GM23338 (cell line): ENCODE results near the gene SELP. TPM values are rescaled to one million over a fixed set of nuclear protein-coding genes. Genes with fewer than 3 reads are reported as not detected.

Experiments
- ATAC-seq: fragments of 200-7000 bp; cut with Tn5 transposase; 3 replicates; pipeline ENCODE4 v1.9.1; 2020
- DNase-seq: peaks from one replicate; pipeline ENCODE4 v3.0.0-alpha.2; 2015; ENCODE audit warnings: low spot score
- H2AFZ ChIP-seq: fragments of 200-600 bp; sonication (generic); 2 replicates; pipeline ENCODE4 v1.8.0; 2016; ENCODE audit warnings: antibody characterized with exemption, mild to moderate bottlenecking, moderate library complexity
- H3F3A ChIP-seq: fragments of 200-600 bp; sonication (generic); replicated peaks from 2 replicates; pipeline ENCODE4 v1.8.0; 2017; ENCODE audit warnings: antibody characterized with exemption, mixed run types, low read depth
- H3K27ac ChIP-seq: fragments of 200-600 bp; sonication (generic); 2 replicates; pipeline ENCODE4 v1.6.1; 2016; ENCODE audit warnings: low read depth
- H3K27me3 ChIP-seq: fragments of 200-600 bp; sonication (generic); 2 replicates; pipeline ENCODE4 v1.8.0; 2016; ENCODE audit warnings: mild to moderate bottlenecking, mixed run types, moderate library complexity; ENCODE audit not compliant: insufficient read depth
- H3K36me3 ChIP-seq: fragments of 200-600 bp; sonication (generic); 2 replicates; pipeline ENCODE4 v1.8.0; 2016; ENCODE audit warnings: mild to moderate bottlenecking; ENCODE audit not compliant: insufficient read depth
- H3K4me1 ChIP-seq: fragments of 200-600 bp; sonication (generic); 2 replicates; pipeline ENCODE4 v1.8.0; 2016; ENCODE audit warnings: mild to moderate bottlenecking, moderate library complexity; ENCODE audit not compliant: insufficient read depth
- H3K4me2 ChIP-seq: fragments of 200-600 bp; sonication (generic); 2 replicates; pipeline ENCODE4 v1.7.1; 2017; ENCODE audit warnings: mixed run types
- H3K4me3 ChIP-seq: fragments of 200-600 bp; sonication (generic); 2 replicates; pipeline ENCODE4 v1.6.1; 2016; ENCODE audit warnings: mixed run types
- H3K79me2 ChIP-seq: fragments of 200-600 bp; sonication (generic); replicated peaks from 2 replicates; pipeline ENCODE4 v1.8.0; 2017; ENCODE audit warnings: mild to moderate bottlenecking; ENCODE audit not compliant: insufficient read depth
- H3K9me2 ChIP-seq: fragments of 200-600 bp; sonication (generic); 2 replicates; pipeline ENCODE4 v1.8.0; 2017; ENCODE audit not compliant: insufficient read depth
- H4K20me1 ChIP-seq: fragments of 200-600 bp; sonication (generic); replicated peaks from 2 replicates; pipeline ENCODE4 v1.8.0; 2017; ENCODE audit warnings: mild to moderate bottlenecking; ENCODE audit not compliant: insufficient read depth
- H3K27ac Mint-ChIP-seq: 2 replicates; pipeline ENCODE4 v1.8.0; 2020; ENCODE audit warnings: inconsistent platforms, mild to moderate bottlenecking, moderate library complexity, mixed read lengths
- H3K27me3 Mint-ChIP-seq: 3 replicates; pipeline ENCODE4 v1.8.0; 2022; ENCODE audit warnings: low read depth, mild to moderate bottlenecking, moderate library complexity, mixed read lengths, inconsistent platforms; ENCODE audit not compliant: insufficient read depth, poor library complexity
- H3K36me3 Mint-ChIP-seq: 3 replicates; pipeline ENCODE4 v1.8.0; 2021; ENCODE audit warnings: low read depth, mild to moderate bottlenecking, inconsistent platforms, moderate library complexity, mixed read lengths
- H3K4me1 Mint-ChIP-seq: 3 replicates; pipeline ENCODE4 v1.8.0; 2020; ENCODE audit warnings: mild to moderate bottlenecking, inconsistent platforms, mixed read lengths
- H3K4me3 Mint-ChIP-seq: 3 replicates; pipeline ENCODE4 v1.8.0; 2021; ENCODE audit warnings: moderate library complexity, mild to moderate bottlenecking, inconsistent platforms, mixed read lengths
- H3K9me3 Mint-ChIP-seq: 3 replicates; pipeline ENCODE4 v1.8.0; 2020; ENCODE audit warnings: moderate library complexity, mild to moderate bottlenecking, inconsistent platforms, mixed read lengths
- CREB1 ChIP-seq: fragments of 250-450 bp; sonication (Bioruptor Pico); IDR thresholded peaks from 2 replicates; pipeline ENCODE4 v1.5.0; 2020; ENCODE audit warnings: low read depth, mild to moderate bottlenecking, moderate library complexity
- EZH2 ChIP-seq: fragments of 200-600 bp; sonication (generic); IDR thresholded peaks from one replicate; pipeline ENCODE4 v1.8.0; 2017; ENCODE audit warnings: antibody characterized with exemption, mild to moderate bottlenecking, low read depth; ENCODE audit not compliant: unreplicated experiment
- EZH2phosphoT487 ChIP-seq: fragments of 200-600 bp; sonication (generic); IDR thresholded peaks from one replicate; pipeline ENCODE4 v1.8.1; 2018; ENCODE audit warnings: antibody characterized with exemption; ENCODE audit not compliant: unreplicated experiment
- JUNB ChIP-seq: IDR thresholded peaks from one replicate; pipeline ENCODE4 v1.6.1; 2016; ENCODE audit warnings: antibody characterized with exemption; ENCODE audit not compliant: unreplicated experiment
- NANOG ChIP-seq: IDR thresholded peaks from 2 replicates; pipeline ENCODE4 v1.6.1; 2016; ENCODE audit warnings: antibody characterized with exemption, borderline replicate concordance
- POLR2AphosphoS5 ChIP-seq: IDR thresholded peaks from 2 replicates; pipeline ENCODE4 v1.6.1; 2016; ENCODE audit warnings: antibody characterized with exemption, low read depth
- STAT1 ChIP-seq: IDR thresholded peaks from one replicate; pipeline ENCODE4 v1.6.1; 2016; ENCODE audit warnings: antibody characterized with exemption; ENCODE audit not compliant: unreplicated experiment
- ZNF114 ChIP-seq: fragments of 250-450 bp; sonication (Bioruptor Pico); IDR thresholded peaks from 2 replicates; pipeline ENCODE4 v1.5.0; 2020; ENCODE audit warnings: mild to moderate bottlenecking, moderate library complexity
- ZNF331 ChIP-seq: fragments of 250-450 bp; sonication (Bioruptor Pico); IDR thresholded peaks from 2 replicates; pipeline ENCODE4 v1.5.0; 2020; ENCODE audit warnings: low read depth, mild to moderate bottlenecking, moderate library complexity
- polyA plus RNA-seq: library from polyadenylated mRNA; unstranded; fragments of >200 nt; fragmentation: Nextera tagmentation; extraction: Ambion mirVana; gene quantifications from 2 replicates; pipeline ENCODE4 v1.2.1, GENCODE V29; 2016
- total RNA-seq: library from RNA; depleted of rRNA; stranded (reverse); fragments of >200 nt; shearing (Covaris generic); gene quantifications from 2 replicates; pipeline ENCODE4 v1.2.3, GENCODE V29; 2014
- TF ChIP-seq, protein P1 (sequence below), 2 experiments: fragments of 200-600 bp in 1 of 2; sonication (generic) in 1 of 2; conservative IDR thresholded peaks; 2 replicates each; pipeline versions ENCODE4 v1.5.1 to v1.6.1; 2016 to 2017; ENCODE audit warnings: antibody characterized with exemption in 2 of 2, low read depth in 2 of 2, mild to moderate bottlenecking in 2 of 2, moderate library complexity in 1 of 2
- TF ChIP-seq, protein P2 (sequence below): IDR thresholded peaks from 2 replicates; pipeline ENCODE4 v1.6.1; 2016; ENCODE audit warnings: antibody characterized with exemption
- TF ChIP-seq, protein P3 (sequence below): fragments of 250-450 bp; sonication (Bioruptor Pico); IDR thresholded peaks from 2 replicates; pipeline ENCODE4 v1.5.0; 2020; ENCODE audit warnings: mild to moderate bottlenecking, moderate library complexity
- TF ChIP-seq, protein P4 (sequence below): IDR thresholded peaks from one replicate; pipeline ENCODE4 v1.6.1; 2018; ENCODE audit warnings: antibody characterized with exemption; ENCODE audit not compliant: unreplicated experiment

The SELP gene
- total and polyA plus RNA-seq, 2 experiments from 2014 or later, result not detected

DNA sequence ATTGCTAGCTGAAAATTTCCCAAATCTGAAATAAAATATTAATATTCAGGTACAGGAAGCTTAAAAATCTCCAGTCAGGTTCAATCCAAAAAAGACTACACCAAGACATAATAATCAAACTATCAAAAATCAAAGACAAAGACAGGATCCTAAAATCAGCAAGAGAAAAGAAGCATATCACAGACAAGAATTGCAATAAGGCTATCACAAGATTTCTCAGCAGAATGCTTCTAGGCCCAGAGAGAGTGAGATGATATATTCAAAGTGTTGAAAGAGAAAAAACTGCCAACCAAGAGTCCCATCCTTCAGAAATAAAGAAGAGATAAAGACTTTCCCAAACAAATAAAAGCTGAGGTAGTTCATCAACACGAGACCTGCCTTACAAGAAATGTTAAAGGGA is 5.0 kb upstream of the SELP start:
- no peak for TF ChIP-seq EZH2
- TF ChIP-seq, protein P1, sequence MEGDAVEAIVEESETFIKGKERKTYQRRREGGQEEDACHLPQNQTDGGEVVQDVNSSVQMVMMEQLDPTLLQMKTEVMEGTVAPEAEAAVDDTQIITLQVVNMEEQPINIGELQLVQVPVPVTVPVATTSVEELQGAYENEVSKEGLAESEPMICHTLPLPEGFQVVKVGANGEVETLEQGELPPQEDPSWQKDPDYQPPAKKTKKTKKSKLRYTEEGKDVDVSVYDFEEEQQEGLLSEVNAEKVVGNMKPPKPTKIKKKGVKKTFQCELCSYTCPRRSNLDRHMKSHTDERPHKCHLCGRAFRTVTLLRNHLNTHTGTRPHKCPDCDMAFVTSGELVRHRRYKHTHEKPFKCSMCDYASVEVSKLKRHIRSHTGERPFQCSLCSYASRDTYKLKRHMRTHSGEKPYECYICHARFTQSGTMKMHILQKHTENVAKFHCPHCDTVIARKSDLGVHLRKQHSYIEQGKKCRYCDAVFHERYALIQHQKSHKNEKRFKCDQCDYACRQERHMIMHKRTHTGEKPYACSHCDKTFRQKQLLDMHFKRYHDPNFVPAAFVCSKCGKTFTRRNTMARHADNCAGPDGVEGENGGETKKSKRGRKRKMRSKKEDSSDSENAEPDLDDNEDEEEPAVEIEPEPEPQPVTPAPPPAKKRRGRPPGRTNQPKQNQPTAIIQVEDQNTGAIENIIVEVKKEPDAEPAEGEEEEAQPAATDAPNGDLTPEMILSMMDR (conservative IDR thresholded peaks at IDR 0.05; ENCODE audit: low read depth in 2 of 2), result no peak
- no peak for TF ChIP-seq ZNF114 (CRISPR knock-in tag)
- TF ChIP-seq ZNF331 (CRISPR knock-in tag), result no peak
- TF ChIP-seq, protein P2, sequence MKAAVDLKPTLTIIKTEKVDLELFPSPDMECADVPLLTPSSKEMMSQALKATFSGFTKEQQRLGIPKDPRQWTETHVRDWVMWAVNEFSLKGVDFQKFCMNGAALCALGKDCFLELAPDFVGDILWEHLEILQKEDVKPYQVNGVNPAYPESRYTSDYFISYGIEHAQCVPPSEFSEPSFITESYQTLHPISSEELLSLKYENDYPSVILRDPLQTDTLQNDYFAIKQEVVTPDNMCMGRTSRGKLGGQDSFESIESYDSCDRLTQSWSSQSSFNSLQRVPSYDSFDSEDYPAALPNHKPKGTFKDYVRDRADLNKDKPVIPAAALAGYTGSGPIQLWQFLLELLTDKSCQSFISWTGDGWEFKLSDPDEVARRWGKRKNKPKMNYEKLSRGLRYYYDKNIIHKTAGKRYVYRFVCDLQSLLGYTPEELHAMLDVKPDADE, result no peak
- no peak for TF ChIP-seq POLR2AphosphoS5
- TF ChIP-seq, protein P3, sequence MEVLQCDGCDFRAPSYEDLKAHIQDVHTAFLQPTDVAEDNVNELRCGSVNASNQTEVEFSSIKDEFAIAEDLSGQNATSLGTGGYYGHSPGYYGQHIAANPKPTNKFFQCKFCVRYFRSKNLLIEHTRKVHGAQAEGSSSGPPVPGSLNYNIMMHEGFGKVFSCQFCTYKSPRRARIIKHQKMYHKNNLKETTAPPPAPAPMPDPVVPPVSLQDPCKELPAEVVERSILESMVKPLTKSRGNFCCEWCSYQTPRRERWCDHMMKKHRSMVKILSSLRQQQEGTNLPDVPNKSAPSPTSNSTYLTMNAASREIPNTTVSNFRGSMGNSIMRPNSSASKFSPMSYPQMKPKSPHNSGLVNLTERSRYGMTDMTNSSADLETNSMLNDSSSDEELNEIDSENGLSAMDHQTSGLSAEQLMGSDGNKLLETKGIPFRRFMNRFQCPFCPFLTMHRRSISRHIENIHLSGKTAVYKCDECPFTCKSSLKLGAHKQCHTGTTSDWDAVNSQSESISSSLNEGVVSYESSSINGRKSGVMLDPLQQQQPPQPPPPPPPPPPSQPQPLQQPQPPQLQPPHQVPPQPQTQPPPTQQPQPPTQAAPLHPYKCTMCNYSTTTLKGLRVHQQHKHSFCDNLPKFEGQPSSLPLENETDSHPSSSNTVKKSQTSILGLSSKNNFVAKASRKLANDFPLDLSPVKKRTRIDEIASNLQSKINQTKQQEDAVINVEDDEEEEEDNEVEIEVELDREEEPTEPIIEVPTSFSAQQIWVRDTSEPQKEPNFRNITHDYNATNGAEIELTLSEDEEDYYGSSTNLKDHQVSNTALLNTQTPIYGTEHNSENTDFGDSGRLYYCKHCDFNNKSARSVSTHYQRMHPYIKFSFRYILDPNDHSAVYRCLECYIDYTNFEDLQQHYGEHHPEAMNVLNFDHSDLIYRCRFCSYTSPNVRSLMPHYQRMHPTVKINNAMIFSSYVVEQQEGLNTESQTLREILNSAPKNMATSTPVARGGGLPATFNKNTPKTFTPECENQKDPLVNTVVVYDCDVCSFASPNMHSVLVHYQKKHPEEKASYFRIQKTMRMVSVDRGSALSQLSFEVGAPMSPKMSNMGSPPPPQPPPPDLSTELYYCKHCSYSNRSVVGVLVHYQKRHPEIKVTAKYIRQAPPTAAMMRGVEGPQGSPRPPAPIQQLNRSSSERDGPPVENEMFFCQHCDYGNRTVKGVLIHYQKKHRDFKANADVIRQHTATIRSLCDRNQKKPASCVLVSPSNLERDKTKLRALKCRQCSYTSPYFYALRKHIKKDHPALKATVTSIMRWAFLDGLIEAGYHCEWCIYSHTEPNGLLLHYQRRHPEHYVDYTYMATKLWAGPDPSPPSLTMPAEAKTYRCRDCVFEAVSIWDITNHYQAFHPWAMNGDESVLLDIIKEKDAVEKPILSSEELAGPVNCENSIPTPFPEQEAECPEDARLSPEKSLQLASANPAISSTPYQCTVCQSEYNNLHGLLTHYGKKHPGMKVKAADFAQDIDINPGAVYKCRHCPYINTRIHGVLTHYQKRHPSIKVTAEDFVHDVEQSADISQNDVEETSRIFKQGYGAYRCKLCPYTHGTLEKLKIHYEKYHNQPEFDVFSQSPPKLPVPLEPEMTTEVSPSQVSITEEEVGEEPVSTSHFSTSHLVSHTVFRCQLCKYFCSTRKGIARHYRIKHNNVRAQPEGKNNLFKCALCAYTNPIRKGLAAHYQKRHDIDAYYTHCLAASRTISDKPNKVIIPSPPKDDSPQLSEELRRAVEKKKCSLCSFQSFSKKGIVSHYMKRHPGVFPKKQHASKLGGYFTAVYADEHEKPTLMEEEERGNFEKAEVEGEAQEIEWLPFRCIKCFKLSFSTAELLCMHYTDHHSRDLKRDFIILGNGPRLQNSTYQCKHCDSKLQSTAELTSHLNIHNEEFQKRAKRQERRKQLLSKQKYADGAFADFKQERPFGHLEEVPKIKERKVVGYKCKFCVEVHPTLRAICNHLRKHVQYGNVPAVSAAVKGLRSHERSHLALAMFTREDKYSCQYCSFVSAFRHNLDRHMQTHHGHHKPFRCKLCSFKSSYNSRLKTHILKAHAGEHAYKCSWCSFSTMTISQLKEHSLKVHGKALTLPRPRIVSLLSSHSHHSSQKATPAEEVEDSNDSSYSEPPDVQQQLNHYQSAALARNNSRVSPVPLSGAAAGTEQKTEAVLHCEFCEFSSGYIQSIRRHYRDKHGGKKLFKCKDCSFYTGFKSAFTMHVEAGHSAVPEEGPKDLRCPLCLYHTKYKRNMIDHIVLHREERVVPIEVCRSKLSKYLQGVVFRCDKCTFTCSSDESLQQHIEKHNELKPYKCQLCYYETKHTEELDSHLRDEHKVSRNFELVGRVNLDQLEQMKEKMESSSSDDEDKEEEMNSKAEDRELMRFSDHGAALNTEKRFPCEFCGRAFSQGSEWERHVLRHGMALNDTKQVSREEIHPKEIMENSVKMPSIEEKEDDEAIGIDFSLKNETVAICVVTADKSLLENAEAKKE (CRISPR knock-in tag), result no peak
- TF ChIP-seq STAT1, result no peak
- no peak for TF ChIP-seq EZH2phosphoT487
- TF ChIP-seq JUNB, result no peak
- TF ChIP-seq, protein P4, sequence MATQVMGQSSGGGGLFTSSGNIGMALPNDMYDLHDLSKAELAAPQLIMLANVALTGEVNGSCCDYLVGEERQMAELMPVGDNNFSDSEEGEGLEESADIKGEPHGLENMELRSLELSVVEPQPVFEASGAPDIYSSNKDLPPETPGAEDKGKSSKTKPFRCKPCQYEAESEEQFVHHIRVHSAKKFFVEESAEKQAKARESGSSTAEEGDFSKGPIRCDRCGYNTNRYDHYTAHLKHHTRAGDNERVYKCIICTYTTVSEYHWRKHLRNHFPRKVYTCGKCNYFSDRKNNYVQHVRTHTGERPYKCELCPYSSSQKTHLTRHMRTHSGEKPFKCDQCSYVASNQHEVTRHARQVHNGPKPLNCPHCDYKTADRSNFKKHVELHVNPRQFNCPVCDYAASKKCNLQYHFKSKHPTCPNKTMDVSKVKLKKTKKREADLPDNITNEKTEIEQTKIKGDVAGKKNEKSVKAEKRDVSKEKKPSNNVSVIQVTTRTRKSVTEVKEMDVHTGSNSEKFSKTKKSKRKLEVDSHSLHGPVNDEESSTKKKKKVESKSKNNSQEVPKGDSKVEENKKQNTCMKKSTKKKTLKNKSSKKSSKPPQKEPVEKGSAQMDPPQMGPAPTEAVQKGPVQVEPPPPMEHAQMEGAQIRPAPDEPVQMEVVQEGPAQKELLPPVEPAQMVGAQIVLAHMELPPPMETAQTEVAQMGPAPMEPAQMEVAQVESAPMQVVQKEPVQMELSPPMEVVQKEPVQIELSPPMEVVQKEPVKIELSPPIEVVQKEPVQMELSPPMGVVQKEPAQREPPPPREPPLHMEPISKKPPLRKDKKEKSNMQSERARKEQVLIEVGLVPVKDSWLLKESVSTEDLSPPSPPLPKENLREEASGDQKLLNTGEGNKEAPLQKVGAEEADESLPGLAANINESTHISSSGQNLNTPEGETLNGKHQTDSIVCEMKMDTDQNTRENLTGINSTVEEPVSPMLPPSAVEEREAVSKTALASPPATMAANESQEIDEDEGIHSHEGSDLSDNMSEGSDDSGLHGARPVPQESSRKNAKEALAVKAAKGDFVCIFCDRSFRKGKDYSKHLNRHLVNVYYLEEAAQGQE, result no peak
- no peak for TF ChIP-seq CREB1 (CRISPR knock-in tag)
- no peak for TF ChIP-seq NANOG
- ATAC-seq, result no peak
- Mint-ChIP-seq H3K9me3 (peaks cover 25% of the 10 kb centered on the region), H3K36me3 (peaks cover 10% of the 10 kb centered on the region; the same call in 2 of the 3 replicates), H3K4me1 (no peaks in the 10 kb centered on the region), H3K27ac (no peak overlapping the region), H3K4me3 (no peak overlapping the region), H3K27me3 (peaks cover 3% of the 10 kb centered on the region)
- no peaks in the 10 kb centered on the region for H3K79me2 ChIP-seq
- no peak overlapping the region for H3K4me2 ChIP-seq
- no peaks in the 10 kb centered on the region for H3K9me2 ChIP-seq
- no peak overlapping the region for H3K4me3 ChIP-seq
- H3K27me3 ChIP-seq, result no peaks in the 10 kb centered on the region
- H2AFZ ChIP-seq, result no peak overlapping the region
- H4K20me1 ChIP-seq, result no peaks in the 10 kb centered on the region
- H3K27ac ChIP-seq, result no peak overlapping the region
- no peaks in the 10 kb centered on the region for H3K4me1 ChIP-seq
- no peaks in the 10 kb centered on the region for H3K36me3 ChIP-seq
- H3F3A ChIP-seq, result no peaks in the 10 kb centered on the region
- no peak for DNase-seq
